CD4-positive, alpha-beta T cell treated with Interleukin-17A for 4 hours (primary cell): ENCODE results near the gene SERPINE1.
"Not testable (repeated sequence)": the region's sequence is repeated elsewhere in the genome, so short reads cannot be mapped to it uniquely, and the experiment has no call there.

ENCODE experiments used
- DNase-seq: peaks from one replicate; pipeline ENCODE4 v3.0.0-alpha.2; 2020; ENCODE audit warnings: mixed read lengths

SERPINE1 gene

DNA sequence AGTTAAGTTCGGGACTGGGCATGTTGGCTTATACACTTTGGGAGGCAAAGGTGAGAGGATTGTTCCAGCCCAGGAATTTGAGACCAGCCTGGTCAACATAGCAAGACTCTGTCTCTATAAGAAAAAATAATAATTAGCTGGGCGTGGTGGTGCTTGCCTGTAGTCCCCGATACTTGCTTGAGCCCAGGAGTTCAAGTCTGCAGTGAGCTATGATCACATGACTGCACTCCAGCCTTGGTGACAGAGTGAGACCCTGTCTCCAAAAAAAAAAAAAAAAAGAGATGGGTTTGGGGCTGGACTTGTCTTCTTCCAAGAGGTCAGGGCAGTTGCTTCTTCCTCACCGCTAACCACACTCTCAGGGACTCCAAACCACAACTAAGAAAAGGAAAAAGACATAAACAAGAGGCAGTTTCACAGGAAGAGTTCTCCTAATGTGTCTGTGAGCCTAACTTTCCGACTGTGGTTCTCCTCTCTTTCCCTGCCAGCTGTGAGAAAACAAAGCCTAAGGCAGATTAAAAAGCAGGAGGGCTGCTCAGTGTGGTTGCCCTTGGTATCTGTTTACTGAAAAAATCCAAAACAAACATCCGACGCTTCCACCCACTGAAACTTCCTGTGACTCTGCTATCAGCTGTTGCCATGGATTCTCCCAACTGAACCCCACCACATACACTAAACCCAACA, 2.4 kb upstream of the SERPINE1 start:
- no peak for DNase-seq

DNA sequence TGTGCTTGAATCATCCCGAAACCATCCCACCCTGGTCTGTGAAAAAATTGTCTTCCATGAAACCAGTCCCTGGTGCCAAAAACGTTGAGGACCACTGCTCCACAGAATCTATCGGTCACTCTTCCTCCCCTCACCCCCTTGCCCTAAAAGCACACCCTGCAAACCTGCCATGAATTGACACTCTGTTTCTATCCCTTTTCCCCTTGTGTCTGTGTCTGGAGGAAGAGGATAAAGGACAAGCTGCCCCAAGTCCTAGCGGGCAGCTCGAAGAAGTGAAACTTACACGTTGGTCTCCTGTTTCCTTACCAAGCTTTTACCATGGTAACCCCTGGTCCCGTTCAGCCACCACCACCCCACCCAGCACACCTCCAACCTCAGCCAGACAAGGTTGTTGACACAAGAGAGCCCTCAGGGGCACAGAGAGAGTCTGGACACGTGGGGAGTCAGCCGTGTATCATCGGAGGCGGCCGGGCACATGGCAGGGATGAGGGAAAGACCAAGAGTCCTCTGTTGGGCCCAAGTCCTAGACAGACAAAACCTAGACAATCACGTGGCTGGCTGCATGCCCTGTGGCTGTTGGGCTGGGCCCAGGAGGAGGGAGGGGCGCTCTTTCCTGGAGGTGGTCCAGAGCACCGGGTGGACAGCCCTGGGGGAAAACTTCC, 784 bp upstream of the SERPINE1 start:
- DNase-seq = no peak

DNA sequence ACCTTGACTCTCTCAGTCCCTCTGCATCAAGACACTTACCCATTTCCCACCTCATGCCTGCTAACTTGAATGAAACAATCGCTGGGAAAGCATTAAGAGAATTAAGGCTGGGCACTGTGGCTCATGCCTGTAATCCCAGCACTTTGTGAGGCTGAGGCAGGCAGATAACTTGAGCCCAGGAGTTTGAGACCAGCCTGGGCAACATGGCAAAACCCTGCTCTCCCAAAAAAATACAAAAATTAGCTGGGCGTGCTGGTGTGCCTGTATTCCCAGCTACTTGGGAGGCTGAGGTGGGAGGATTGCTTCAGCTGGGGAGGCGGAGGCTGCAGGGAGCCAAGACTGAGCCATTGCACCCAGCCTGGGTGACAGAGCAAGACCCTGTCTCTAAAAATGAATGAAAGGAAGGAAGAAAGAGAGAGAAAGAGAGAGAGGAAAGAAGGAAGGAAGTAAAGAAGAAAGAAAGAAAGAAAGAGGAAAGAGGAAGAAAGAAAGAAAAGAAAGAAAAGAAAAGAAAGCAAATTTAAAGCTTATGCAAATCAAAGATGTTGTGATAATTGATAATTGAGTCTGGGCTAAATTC, 646 bp downstream of the SERPINE1 start:
- DNase-seq = no peak

DNA sequence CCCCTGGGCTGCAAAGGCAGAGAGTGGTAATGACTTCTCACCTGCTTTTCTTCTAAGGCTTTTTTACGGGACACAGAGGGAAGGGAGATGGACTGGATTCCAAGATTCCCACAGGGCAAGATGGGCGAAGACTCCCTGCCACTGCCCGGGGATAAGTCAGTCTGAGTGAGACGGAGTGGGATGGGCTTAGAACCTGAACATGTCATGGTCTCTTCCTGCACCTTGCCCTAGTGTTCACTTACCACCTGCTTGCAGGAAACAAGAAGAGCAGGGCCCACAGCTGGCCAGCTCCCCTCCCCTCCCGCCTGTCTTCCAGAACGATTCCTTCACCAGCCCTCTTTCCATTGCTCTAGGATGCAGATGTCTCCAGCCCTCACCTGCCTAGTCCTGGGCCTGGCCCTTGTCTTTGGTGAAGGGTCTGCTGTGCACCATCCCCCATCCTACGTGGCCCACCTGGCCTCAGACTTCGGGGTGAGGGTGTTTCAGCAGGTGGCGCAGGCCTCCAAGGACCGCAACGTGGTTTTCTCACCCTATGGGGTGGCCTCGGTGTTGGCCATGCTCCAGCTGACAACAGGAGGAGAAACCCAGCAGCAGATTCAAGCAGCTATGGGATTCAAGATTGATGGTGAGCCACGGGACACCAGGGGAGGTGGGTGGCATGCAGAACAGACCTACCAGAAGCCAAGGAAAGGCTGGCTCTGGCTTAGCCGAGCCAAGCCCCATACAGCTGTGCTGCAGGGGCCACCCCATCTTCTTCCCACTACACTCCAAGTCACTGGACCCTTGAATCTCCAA, 1.3 kb downstream of the SERPINE1 start:
- DNase-seq = no peak

DNA sequence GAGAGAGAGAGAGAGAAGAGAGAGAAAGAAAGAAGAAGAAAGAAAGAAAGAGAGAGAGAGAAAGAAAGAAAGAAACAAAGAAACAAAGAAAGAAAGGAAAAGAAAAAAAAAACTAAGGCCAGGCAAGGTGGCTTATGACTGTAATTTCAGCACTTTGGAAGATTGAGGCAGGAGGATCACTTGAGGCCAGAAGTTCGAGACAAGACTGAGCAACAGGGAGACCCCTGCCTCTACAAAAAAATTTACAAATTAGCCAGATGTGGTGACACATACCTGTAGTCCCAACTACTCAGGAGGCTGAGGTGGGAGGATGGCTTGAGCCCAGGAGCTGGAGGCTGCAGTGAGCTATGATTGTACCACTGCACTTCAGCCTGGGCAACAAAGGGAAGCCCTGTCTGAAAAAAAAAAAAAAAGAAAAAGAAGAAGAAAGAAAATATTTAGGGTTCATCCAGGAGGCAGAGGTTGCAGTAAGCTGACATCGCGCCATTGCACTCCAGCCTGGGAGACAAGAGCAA, 2.8 kb downstream of the SERPINE1 start:
- no peak for DNase-seq

DNA sequence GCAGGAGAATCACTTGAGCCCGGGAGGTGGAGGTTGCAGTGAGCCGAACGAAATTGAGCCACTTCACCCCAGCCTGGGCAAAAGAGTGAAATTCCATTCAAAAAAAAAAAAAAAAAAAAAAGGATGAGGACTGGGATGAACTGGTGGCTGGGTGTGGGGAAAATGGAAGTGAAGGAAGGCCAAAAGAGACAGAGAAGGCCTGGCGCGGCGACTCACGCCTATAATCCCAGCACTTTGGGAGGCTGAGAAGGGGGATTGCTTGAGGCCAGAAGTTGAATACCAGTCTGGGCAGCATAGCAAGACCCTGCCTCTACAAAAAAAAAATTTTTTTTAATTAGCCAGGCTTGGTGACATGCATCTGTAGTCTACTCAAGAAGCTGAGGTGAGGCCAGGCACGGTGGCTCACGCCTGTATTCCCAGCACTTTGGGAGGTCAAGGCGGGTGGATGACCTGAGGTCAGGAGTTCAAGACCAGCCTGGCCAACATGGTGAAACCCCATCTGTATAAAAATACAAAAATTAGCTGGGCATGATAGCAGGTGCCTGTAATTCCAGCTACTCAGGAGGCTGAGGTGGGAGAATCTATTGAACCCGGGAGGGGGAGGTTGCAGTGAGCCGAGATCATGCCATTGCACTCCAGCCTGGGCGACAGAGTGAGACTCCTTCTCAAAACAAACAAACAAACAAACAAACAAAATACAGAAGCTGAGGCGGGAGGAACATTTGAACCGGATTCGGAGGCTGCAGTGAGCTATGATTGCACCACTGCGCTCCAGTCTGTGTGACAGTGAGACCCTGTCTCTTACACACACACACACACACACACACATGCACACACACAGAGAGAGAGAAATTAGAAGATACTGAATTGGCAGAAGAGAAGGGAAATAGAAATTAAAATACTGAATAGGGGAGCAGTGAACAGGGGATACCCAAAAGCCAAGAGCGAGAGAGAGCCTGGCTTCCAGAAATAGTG, 6.0 kb downstream of the SERPINE1 start:
- DNase-seq = not testable (repeated sequence)

DNA sequence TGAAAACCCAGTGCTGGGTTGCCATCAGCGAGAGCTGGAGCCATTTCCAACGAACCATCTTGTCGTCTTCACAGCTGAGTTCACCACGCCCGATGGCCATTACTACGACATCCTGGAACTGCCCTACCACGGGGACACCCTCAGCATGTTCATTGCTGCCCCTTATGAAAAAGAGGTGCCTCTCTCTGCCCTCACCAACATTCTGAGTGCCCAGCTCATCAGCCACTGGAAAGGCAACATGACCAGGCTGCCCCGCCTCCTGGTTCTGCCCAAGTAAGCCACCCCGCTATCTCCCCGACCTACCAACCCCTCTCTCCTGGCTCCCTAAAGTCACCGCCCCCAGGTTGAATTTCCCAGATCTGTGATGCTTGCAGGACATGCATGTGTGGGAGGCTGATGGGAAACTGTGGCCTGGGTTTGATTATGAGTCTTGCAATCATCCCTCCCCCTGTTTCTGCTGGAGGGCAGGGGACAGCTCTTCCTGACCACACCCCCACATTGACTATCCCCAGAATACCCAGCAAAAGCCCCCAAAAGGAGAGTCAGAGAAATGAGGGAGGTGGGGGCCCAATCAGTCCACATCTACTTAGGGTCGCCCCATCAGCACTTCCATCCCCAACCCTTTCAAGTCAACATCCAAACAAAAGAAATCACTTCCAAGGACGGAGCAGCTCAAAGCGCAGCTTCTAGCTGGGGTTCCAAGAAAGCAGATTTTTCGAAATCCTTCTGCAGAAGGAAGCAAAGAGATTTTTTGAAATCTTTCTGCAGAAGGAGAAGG, 6.9 kb downstream of the SERPINE1 start:
- no peak for DNase-seq

DNA sequence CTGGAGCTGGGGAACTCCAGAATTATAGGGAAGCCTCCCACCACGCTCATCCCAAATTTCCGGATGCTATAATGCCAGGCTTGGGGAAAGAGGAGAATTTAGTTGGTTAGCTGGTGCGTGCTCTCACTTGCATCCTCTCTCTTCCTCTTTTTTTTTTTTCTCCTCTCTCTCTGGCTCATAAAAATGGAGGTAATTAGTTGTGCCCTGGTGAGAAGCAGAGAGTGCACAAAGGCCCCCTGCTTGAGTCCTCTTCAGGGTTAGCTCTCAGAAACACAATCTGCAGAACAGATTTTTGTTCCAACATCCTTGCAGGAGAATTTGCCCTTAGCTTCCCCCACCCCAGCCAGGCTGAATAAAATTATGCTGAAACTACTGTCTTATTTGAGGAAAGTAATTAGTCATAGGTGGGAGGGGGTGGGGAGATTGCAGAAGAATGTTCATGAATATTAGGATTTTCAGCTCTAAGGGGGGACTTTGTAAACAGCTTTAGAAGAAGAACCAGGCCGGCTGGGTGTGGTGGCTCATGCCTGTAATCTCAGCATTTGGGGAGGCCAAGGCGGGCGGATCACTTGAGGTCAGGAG, 7.6 kb downstream of the SERPINE1 start:
- no peak for DNase-seq

DNA sequence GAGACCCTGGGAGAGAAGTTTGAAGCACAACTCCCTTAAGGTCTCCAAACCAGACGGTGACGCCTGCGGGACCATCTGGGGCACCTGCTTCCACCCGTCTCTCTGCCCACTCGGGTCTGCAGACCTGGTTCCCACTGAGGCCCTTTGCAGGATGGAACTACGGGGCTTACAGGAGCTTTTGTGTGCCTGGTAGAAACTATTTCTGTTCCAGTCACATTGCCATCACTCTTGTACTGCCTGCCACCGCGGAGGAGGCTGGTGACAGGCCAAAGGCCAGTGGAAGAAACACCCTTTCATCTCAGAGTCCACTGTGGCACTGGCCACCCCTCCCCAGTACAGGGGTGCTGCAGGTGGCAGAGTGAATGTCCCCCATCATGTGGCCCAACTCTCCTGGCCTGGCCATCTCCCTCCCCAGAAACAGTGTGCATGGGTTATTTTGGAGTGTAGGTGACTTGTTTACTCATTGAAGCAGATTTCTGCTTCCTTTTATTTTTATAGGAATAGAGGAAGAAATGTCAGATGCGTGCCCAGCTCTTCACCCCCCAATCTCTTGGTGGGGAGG, 10.8 kb downstream of the SERPINE1 start:
- no peak for DNase-seq

DNA sequence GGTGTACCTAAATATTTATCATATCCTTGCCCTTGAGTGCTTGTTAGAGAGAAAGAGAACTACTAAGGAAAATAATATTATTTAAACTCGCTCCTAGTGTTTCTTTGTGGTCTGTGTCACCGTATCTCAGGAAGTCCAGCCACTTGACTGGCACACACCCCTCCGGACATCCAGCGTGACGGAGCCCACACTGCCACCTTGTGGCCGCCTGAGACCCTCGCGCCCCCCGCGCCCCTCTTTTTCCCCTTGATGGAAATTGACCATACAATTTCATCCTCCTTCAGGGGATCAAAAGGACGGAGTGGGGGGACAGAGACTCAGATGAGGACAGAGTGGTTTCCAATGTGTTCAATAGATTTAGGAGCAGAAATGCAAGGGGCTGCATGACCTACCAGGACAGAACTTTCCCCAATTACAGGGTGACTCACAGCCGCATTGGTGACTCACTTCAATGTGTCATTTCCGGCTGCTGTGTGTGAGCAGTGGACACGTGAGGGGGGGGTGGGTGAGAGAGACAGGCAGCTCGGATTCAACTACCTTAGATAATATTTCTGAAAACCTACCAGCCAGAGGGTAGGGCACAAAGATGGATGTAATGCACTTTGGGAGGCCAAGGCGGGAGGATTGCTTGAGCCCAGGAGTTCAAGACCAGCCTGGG, 11.4 kb downstream of the SERPINE1 start:
- peak; percentile 83 for DNase-seq

DNA sequence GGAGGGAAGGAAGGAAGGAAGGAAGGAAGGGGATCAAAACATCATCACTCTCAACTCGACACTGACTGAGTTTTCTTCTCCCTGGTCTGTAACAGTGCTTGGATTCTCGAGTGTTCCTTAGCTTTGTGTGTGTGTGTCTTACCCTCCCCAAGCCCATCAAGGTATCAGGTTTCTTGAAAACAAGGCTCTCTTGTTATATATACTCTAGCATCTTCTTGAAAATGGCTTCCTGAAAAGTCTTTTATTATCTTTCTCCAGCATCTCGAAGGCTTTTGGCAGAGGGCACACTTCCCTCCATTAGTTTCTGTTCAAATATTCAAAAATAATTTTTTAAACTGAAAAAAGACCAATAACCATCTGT, 13.4 kb downstream of the SERPINE1 start:
- DNase-seq = no peak

DNA sequence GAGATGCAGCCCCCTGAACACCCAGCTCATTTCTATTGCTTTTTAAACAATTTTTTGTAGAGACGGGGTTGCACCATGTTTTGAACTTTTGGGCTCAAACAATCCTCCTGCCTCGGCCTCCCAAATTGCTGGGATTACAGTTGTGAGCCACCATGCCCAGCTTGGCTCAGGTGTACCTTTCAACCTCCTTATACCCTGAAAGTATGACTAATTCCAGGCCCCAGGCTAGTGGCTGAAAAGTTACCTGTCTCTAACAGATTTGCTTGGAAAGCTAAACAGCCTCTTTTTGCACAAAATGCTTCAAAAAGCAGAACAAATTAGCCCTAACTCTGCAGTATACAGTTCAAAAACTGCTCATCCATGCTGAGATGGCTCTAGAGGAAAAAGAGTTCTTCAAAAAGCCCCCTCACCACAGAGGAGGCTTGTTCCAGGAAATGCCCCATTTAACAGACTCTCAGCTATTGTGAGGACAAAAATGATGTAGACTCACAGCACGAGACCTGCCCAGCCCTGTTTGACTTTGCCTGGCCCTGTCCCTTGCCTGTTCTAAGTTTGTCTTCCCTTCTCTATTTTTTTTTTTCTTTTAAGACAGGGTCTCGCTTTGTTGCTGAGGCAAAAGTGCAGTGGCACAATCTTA, 14.0 kb downstream of the SERPINE1 start:
- DNase-seq = no peak

DNA sequence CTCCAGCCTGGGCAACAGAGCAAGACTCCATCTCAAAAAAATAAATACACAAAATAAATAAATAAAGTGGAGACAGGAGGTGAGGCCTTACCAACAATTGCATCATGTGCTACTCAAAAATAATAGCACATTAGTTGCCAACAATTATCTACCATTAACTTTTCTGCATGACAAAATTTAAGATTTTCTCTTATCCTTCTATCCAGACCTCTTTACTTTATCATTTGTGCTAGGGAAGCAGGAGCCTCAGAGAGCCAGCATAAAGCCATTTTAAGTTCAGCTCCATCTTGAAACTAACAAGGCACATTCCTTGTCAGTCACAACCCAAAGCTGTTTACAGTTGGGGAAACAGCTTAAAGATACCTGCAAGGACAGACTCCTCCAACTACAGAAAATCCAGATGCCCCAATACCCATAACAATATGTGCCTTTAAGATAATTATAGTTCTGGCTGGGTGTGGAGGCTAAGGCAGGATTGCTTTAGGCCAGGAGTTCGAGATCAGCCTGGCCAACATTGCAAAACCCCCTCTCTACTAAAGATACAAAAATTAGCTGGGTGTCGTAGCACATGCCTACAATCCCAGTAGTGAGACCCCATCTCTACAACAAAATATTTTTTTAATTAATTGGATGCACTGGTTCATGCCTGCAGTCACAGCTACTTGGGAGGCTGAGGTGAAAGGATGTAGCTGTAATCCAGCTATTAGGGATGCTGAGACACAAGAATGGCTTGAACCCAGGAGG, 25.2 kb downstream of the SERPINE1 start:
- no peak for DNase-seq

DNA sequence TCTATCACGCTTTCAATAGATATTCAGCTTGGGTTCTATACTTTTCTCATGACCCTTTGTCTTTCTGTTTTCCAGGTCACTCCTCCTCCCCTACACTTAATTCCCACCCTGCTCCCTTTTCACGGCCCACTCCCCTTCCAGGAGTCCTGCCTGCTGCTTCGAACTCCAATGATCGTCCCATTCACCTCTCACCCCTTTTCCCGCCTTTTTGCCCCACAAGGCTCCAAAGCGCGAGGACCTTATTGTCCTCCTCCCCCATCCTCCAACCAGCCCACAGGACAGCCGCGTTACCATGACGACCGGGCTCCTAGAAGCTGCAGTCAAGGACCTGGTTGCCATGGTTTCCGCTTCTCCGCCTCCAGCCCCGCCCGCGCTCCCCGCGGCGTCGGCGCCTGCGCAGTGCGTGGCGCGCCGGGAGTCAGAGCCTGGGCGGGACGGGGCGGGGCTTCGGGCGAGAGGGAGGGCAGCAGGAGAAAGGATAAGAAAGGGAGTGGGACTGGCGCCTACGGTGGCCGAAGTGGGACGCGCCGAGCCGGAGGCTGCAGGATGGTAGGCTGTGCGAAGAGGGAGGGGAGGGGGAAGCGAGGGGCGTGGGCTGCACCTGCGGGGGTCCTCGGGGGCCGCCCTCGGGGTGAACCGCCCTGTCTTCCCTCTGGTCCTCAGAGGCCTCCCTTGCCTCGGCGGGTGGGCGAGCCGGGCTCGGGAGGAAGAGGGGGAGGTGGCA, 27.2 kb downstream of the SERPINE1 start, which contains the start of gene AP1S1:
AP1S1 (plus strand) TSS at position 508 of the 724 bp plus-strand sequence; CDS start at position 547, 39 bp downstream.
- DNase-seq = peak; percentile 97

DNA sequence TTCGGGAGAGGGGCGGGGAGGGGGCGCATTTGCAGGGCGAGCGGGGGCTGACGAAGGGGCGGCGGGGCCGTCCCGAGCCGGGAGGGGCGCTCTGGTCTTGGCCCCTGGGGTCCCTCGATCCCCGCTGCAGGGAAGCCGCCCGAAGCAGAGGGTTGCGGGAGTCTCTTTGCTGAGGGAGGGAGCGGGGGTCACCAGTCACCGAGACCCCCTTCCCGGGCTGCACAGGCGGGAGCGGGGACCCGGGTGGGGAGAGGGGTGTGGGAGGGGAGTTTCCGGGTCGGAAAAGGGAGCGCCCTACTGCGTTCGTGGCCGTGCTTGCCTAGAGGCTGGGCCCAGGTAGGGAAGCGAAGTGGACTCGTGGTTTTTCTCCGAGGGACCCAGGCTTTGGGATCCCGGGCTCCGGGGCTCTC, 27.8 kb downstream of the SERPINE1 start:
- no peak for DNase-seq

DNA sequence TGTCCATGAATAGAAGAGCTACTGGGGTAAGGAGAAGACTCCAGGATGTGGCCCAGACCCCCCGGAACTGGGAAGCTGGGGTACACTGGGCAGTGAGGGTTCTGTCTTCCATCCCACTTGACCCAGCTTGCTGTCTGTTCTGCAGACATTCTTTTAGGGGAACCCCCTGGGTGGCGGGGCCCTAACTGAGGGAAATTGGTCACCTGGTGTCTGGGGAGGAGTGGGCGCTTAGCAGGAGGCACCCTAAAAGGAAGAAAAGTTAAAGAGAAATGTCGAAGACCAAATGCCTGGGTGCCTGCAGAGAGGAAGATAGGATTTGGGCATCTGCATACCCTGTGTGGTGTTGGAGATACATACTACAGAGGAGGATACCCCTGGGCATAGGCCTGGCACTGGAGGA, 28.4 kb downstream of the SERPINE1 start:
- no peak for DNase-seq

DNA sequence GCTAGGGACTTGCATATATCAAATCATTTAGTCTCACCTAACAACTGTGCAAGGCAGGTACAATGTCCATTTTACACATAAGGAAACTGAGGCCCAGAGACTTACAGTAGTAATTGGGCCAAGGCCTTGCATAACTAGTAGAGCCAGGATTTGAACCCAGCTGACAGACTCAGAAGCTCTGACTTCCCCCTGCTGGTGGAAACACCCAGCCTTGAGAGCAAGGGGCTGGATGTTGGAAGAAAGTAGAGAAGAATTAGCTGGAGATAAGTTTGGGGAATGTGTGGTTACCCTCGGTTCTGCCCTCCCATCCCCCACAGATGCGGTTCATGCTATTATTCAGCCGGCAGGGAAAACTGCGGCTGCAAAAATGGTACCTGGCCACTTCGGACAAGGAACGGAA, 29.4 kb downstream of the SERPINE1 start:
- no peak for DNase-seq
